Measurements from ENCODE around the gene VIL1. TPM values are rescaled to one million over a fixed set of nuclear protein-coding genes. Genes with fewer than 3 reads are reported as not detected.

VIL1 gene
- total RNA-seq, 1 experiment from 2014 or later, result 3.0 TPM

DNA sequence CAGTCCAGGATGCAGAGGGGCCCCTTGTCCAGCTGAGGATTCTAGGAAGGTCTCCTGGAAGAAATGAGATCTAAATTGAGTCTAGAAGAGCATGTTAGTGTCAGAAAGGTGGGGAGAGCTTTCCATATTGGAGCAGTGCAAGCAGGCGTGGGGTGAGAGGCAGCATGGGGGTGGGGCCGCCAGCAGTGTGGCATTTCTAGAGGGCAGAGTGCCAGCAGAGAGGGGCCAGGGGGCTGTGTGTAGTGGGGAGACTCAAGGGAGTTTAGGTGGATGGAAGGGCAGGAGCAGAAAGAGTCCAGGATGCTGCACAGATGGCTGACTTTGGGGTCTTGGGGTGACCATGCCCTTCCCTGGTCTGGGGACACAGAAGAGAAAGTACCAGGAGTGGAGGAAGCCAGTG lies 2.1 kb downstream of the VIL1 start:
- H3K27ac Mint-ChIP-seq, result no peak overlapping the region
- no peaks in the 10 kb centered on the region for H3K36me3 Mint-ChIP-seq
- no peaks in the 10 kb centered on the region; the same call in 1 of the 2 replicates for H3K27me3 Mint-ChIP-seq (ENCODE audit: low read depth)
- no peak overlapping the region for H3K4me3 Mint-ChIP-seq
- TF ChIP-seq SOX15 (CRISPR knock-in tag; IDR thresholded peaks at IDR 0.05), result no peak
- TF ChIP-seq MYBL2 (CRISPR knock-in tag; IDR thresholded peaks at IDR 0.05), result no peak
- TF ChIP-seq ZNF425 (CRISPR knock-in tag; conservative IDR thresholded peaks at IDR 0.05), result no peak
- TF ChIP-seq EMX1 (CRISPR knock-in tag; IDR thresholded peaks at IDR 0.05), result no peak
- no peak for TF ChIP-seq PRDM15 (CRISPR knock-in tag; IDR thresholded peaks at IDR 0.05)
- TF ChIP-seq TP53 (CRISPR knock-in tag; IDR thresholded peaks at IDR 0.05), result no peak
- TF ChIP-seq, protein P1, sequence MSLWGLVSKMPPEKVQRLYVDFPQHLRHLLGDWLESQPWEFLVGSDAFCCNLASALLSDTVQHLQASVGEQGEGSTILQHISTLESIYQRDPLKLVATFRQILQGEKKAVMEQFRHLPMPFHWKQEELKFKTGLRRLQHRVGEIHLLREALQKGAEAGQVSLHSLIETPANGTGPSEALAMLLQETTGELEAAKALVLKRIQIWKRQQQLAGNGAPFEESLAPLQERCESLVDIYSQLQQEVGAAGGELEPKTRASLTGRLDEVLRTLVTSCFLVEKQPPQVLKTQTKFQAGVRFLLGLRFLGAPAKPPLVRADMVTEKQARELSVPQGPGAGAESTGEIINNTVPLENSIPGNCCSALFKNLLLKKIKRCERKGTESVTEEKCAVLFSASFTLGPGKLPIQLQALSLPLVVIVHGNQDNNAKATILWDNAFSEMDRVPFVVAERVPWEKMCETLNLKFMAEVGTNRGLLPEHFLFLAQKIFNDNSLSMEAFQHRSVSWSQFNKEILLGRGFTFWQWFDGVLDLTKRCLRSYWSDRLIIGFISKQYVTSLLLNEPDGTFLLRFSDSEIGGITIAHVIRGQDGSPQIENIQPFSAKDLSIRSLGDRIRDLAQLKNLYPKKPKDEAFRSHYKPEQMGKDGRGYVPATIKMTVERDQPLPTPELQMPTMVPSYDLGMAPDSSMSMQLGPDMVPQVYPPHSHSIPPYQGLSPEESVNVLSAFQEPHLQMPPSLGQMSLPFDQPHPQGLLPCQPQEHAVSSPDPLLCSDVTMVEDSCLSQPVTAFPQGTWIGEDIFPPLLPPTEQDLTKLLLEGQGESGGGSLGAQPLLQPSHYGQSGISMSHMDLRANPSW (CRISPR knock-in tag; conservative IDR thresholded peaks at IDR 0.05; ENCODE audit: low read depth), result no peak
- TF ChIP-seq ZNF232 (CRISPR knock-in tag; IDR thresholded peaks at IDR 0.05), result no peak
- no peak for TF ChIP-seq NR1H2 (CRISPR knock-in tag; IDR thresholded peaks at IDR 0.05)
- TF ChIP-seq, protein P2, sequence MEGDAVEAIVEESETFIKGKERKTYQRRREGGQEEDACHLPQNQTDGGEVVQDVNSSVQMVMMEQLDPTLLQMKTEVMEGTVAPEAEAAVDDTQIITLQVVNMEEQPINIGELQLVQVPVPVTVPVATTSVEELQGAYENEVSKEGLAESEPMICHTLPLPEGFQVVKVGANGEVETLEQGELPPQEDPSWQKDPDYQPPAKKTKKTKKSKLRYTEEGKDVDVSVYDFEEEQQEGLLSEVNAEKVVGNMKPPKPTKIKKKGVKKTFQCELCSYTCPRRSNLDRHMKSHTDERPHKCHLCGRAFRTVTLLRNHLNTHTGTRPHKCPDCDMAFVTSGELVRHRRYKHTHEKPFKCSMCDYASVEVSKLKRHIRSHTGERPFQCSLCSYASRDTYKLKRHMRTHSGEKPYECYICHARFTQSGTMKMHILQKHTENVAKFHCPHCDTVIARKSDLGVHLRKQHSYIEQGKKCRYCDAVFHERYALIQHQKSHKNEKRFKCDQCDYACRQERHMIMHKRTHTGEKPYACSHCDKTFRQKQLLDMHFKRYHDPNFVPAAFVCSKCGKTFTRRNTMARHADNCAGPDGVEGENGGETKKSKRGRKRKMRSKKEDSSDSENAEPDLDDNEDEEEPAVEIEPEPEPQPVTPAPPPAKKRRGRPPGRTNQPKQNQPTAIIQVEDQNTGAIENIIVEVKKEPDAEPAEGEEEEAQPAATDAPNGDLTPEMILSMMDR (IDR thresholded peaks at IDR 0.05), result no peak
- no peaks in the 10 kb centered on the region for H3K9me3 Mint-ChIP-seq
- ChIA-PET CTCF (interaction anchor here (0.7 to 1.2 kb wide), 3 partner anchors 26 to 575 kb away, joined by 3 to 4 read pairs (median 3); no protein-coding TSS in a partner anchor), POLR2A (no interaction called here)
- no peak for ATAC-seq
- H3K4me1 Mint-ChIP-seq, result peaks cover 6% of the 10 kb centered on the region
- DNase-seq (ENCODE audit: low spot score), result no peak

- H3K4me3 Mint-ChIP-seq, result no peak overlapping the region
- H3K27me3 Mint-ChIP-seq (ENCODE audit: low read depth), result no peaks in the 10 kb centered on the region
- H3K9me3 Mint-ChIP-seq, result no peaks in the 10 kb centered on the region
- no peak for TF ChIP-seq ZBTB21 (CRISPR knock-in tag; IDR thresholded peaks at IDR 0.05; ENCODE audit: borderline replicate concordance)
- no peak for TF ChIP-seq RELA (CRISPR knock-in tag; IDR thresholded peaks at IDR 0.05; ENCODE audit: borderline replicate concordance)
- POLR2A ChIA-PET, result no interaction called here
- peaks cover 6% of the 10 kb centered on the region for H3K4me1 Mint-ChIP-seq
- H3K36me3 Mint-ChIP-seq, result no peaks in the 10 kb centered on the region
- no peak for ATAC-seq
- CTCF ChIA-PET, result no interaction called here
- no peak for DNase-seq (ENCODE audit: low spot score)
- no peak overlapping the region for H3K27ac Mint-ChIP-seq
These were observed 3.6 kb downstream of the VIL1 start for GRCh38 chr2:218422403-218423086.
